ENCODE measurements around the gene BCAS2.

Gene BCAS2

GRCh38 chr1:114550336-114550735 lies 31.1 kb downstream of the BCAS2 start:
- TF ChIP-seq REST (IDR thresholded peaks at IDR 0.05; ENCODE audit: insufficient replicate concordance, low read depth) (no peak), CTCF (IDR thresholded peaks at IDR 0.05; ENCODE audit: insufficient read depth, low read length) (no peak), GABPA (IDR thresholded peaks at IDR 0.05; ENCODE audit: low read depth) (no peak), POLR2AphosphoS5 (IDR thresholded peaks at IDR 0.05; ENCODE audit: low read depth) (no peak), SPI1 (IDR thresholded peaks at IDR 0.05; ENCODE audit: borderline replicate concordance, low read depth) (no peak)
- H3K4me3 ChIP-seq (replicated peaks; ENCODE audit: insufficient read depth, low read length), result no peak overlapping the region
- no peak for DNase-seq (ENCODE audit: low read depth in 1 of 2, low spot score in 1 of 2)
- H3K27me3 ChIP-seq (ENCODE audit: insufficient read depth, poor library complexity, severe bottlenecking), result no peaks in the 10 kb centered on the region
- no peak overlapping the region for H3K27ac ChIP-seq (replicated peaks)

- TF ChIP-seq REST (IDR thresholded peaks at IDR 0.05; ENCODE audit: insufficient replicate concordance, low read depth) (no peak), GABPA (IDR thresholded peaks at IDR 0.05; ENCODE audit: low read depth) (no peak), SPI1 (IDR thresholded peaks at IDR 0.05; ENCODE audit: borderline replicate concordance, low read depth) (no peak), POLR2AphosphoS5 (IDR thresholded peaks at IDR 0.05; ENCODE audit: low read depth) (no peak), CTCF (IDR thresholded peaks at IDR 0.05; ENCODE audit: insufficient read depth, low read length) (no peak)
Observed at GRCh38 chr1:114549137-114549536, 32.3 kb downstream of the BCAS2 start.

GRCh38 chr1:114547076-114547475 lies 34.3 kb downstream of the BCAS2 start:
- no peak for DNase-seq (ENCODE audit: low read depth in 1 of 2, low spot score in 1 of 2)

More at GRCh38 chr1:114549137-114549536, 32.3 kb downstream of the BCAS2 start:
- Histone ChIP-seq H3K27me3 (ENCODE audit: insufficient read depth, poor library complexity, severe bottlenecking) (no peaks in the 10 kb centered on the region), H3K4me3 (replicated peaks; ENCODE audit: insufficient read depth, low read length) (no peak overlapping the region), H3K27ac (replicated peaks) (no peak overlapping the region)
- DNase-seq (ENCODE audit: low read depth in 1 of 2, low spot score in 1 of 2), result peak; percentile 43 to 54

More at GRCh38 chr1:114547076-114547475, 34.3 kb downstream of the BCAS2 start:
- TF ChIP-seq CTCF (IDR thresholded peaks at IDR 0.05; ENCODE audit: insufficient read depth, low read length), result no peak
- no peak for TF ChIP-seq POLR2AphosphoS5 (IDR thresholded peaks at IDR 0.05; ENCODE audit: low read depth)
- TF ChIP-seq GABPA (IDR thresholded peaks at IDR 0.05; ENCODE audit: low read depth), result no peak
- TF ChIP-seq SPI1 (IDR thresholded peaks at IDR 0.05; ENCODE audit: borderline replicate concordance, low read depth), result no peak
- no peak for TF ChIP-seq REST (IDR thresholded peaks at IDR 0.05; ENCODE audit: insufficient replicate concordance, low read depth)
- no peak overlapping the region for H3K4me3 ChIP-seq (replicated peaks; ENCODE audit: insufficient read depth, low read length)
- H3K27ac ChIP-seq (replicated peaks), result no peak overlapping the region
- H3K27me3 ChIP-seq (ENCODE audit: insufficient read depth, poor library complexity, severe bottlenecking), result no peaks in the 10 kb centered on the region
